Measurements from ENCODE around the gene THSD4. TPM values are rescaled to one million over a fixed set of nuclear protein-coding genes. Genes with fewer than 3 reads are reported as not detected.
"Not testable (repeated sequence)": the region's sequence is repeated elsewhere in the genome, so short reads cannot be mapped to it uniquely, and the experiment has no call there.

THSD4 gene
- total and polyA plus RNA-seq, 7 donors = 1.4 to 7.8 (median 2.2) TPM

DNA sequence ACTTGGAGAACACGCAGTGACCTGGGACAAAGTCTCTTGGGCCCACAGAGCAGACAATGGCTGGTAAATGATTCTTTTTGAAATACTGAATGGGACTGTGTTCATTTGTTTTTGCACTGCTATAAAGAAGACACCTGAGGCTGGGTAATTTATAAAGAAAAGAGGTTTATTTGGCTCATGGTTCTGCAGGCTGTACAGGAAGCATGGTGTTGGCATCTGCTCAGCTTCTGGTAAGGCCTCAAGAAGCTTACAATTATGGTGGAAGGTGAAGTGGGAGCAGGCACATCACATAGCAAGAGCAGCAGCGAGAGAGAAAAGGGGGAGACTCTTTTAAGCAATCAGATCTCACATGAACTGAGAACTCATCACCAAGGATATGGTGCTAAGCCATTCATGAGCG, 321.6 kb downstream of the THSD4 start:
- no peaks in the 10 kb centered on the region for H3K9me3 ChIP-seq
- 81 to 90% methylated on average over 3 of the region's 3 CpGs for WGBS, 2 donors
- no peak overlapping the region for H3K4me3 ChIP-seq
- H3K27me3 ChIP-seq = no peaks in the 10 kb centered on the region
- no peaks in the 10 kb centered on the region for H3K36me3 ChIP-seq
- H3K27ac ChIP-seq = no peak overlapping the region
- no peak for DNase-seq
- intact Hi-C loops (cut with DNase I) = no loop called here
- TF ChIP-seq EP300 (IDR thresholded peaks at IDR 0.05) (no peak), POLR2A (IDR thresholded peaks at IDR 0.05) (no peak), POLR2AphosphoS5 (IDR thresholded peaks at IDR 0.05) (no peak)
- TF ChIP-seq, protein P1, sequence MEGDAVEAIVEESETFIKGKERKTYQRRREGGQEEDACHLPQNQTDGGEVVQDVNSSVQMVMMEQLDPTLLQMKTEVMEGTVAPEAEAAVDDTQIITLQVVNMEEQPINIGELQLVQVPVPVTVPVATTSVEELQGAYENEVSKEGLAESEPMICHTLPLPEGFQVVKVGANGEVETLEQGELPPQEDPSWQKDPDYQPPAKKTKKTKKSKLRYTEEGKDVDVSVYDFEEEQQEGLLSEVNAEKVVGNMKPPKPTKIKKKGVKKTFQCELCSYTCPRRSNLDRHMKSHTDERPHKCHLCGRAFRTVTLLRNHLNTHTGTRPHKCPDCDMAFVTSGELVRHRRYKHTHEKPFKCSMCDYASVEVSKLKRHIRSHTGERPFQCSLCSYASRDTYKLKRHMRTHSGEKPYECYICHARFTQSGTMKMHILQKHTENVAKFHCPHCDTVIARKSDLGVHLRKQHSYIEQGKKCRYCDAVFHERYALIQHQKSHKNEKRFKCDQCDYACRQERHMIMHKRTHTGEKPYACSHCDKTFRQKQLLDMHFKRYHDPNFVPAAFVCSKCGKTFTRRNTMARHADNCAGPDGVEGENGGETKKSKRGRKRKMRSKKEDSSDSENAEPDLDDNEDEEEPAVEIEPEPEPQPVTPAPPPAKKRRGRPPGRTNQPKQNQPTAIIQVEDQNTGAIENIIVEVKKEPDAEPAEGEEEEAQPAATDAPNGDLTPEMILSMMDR (IDR thresholded peaks at IDR 0.05) = no peak
- no peaks in the 10 kb centered on the region for H3K4me1 ChIP-seq

DNA sequence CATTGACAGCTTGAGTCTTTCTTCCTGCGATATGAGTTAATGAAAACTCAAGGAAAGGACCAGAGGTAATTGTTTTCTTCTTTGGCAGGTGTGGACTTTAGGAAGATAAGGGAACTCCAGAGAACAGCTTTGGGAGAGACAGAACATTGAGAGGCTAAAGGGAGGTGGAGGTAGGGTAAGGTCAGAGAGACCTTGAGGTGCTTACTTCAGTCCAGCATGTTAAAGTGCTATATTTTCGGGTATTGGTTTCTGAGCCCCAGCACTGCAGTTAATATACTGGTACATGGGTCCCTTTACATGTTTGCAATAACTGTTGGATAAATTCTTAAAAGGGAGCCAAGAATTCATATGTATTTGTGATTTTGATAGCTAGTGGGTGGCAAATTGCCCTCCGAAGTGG, 322.1 kb downstream of the THSD4 start:
- no peak for DNase-seq
- Histone ChIP-seq H3K9me3 (no peaks in the 10 kb centered on the region), H3K4me3 (no peak overlapping the region), H3K36me3 (no peaks in the 10 kb centered on the region), H3K27me3 (no peaks in the 10 kb centered on the region), H3K4me1 (no peaks in the 10 kb centered on the region), H3K27ac (no peak overlapping the region)
- TF ChIP-seq POLR2AphosphoS5 (IDR thresholded peaks at IDR 0.05) = no peak
- no peak for TF ChIP-seq EP300 (IDR thresholded peaks at IDR 0.05)
- no peak for TF ChIP-seq POLR2A (IDR thresholded peaks at IDR 0.05)
- intact Hi-C loops (cut with DNase I) = no loop called here
- WGBS, 2 donors = 64 to 66% methylated on average over 3 of the region's 3 CpGs

DNA sequence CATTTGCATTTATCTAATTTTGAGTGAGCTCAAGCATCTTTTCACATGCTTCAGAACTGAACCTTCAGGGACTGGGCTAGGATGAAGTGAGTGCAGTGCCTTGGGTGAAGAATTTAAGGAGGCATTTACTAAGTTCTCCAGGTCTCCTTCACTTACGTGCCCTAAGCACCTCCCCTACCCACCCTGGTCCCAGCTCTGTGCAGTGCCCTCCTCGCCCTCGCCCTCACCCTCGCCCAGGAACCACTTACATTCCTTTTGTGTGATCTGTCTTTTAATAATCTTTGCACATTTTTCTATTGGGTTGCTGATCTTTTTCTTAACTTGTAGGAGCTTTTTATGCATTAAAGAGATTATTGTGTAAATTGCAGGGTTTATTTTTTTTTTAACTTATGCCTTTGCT, 322.6 kb downstream of the THSD4 start:
- Histone ChIP-seq H3K4me1 (no peaks in the 10 kb centered on the region), H3K36me3 (no peaks in the 10 kb centered on the region), H3K27me3 (no peaks in the 10 kb centered on the region), H3K27ac (no peak overlapping the region), H3K4me3 (no peak overlapping the region), H3K9me3 (no peaks in the 10 kb centered on the region)
- intact Hi-C loops (cut with DNase I) = no loop called here
- WGBS, 2 donors = 85 to 91% methylated on average over 4 of the region's 4 CpGs
- DNase-seq = no peak
- no peak for TF ChIP-seq EP300 (IDR thresholded peaks at IDR 0.05)
- TF ChIP-seq, protein P1 (IDR thresholded peaks at IDR 0.05) = no peak
- TF ChIP-seq POLR2A (IDR thresholded peaks at IDR 0.05) = no peak
- no peak for TF ChIP-seq POLR2AphosphoS5 (IDR thresholded peaks at IDR 0.05)

DNA sequence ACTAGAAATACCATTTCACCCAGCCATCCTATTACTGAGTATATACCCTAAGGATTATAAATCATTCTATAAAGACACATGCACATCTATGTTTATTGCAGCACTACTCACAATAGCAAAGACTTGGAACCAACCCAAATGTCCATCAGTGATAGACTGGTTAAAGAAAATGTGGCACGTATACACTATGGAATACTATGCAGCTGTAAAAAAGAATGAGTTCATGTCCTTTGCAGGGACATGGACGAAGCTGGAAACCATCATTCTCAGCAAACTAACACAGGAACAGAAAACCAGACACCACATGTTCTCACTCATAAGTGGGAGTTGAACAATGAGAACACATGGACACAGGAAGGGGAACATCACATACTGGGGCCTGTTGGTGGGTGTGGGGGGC, 324.2 kb downstream of the THSD4 start:
- not testable (repeated sequence) for H3K27me3 ChIP-seq, H3K4me3 ChIP-seq, H3K4me1 ChIP-seq, H3K27ac ChIP-seq, H3K9me3 ChIP-seq, H3K36me3 ChIP-seq, DNase-seq
- 76 to 90% methylated on average over 2 of the region's 2 CpGs for WGBS, 2 donors
- intact Hi-C loops (cut with DNase I) = loop anchor here (1.0 kb wide), 1 partner anchor 324 kb away; the partner anchor contains the start of gene THSD4

- no peak for DNase-seq
- Histone ChIP-seq H3K4me3 (no peak overlapping the region), H3K27me3 (no peaks in the 10 kb centered on the region), H3K27ac (no peak overlapping the region), H3K36me3 (no peaks in the 10 kb centered on the region), H3K4me1 (no peaks in the 10 kb centered on the region), H3K9me3 (no peaks in the 10 kb centered on the region)
- TF ChIP-seq POLR2AphosphoS5 (IDR thresholded peaks at IDR 0.05) = no peak
- TF ChIP-seq, protein P1 (IDR thresholded peaks at IDR 0.05) = peak; percentile 36 to 64 (median 60)
- intact Hi-C loops (cut with DNase I) = loop anchor here (5.0 kb wide), 1 partner anchor 548 kb away; the partner anchor contains the start of genes LRRC49 and THAP10
- WGBS, 2 donors = 0 to 1% methylated on average over 3 of the region's 3 CpGs
Observed at GRCh38 chr15:71440489-71441110, 325.3 kb downstream of the THSD4 start.

GRCh38 chr15:71443538-71443937, 328.3 kb downstream of the THSD4 start:
- TF ChIP-seq, protein P1 (IDR thresholded peaks at IDR 0.05) = peak; percentile 35 to 90 (median 82)
- TF ChIP-seq EP300 (IDR thresholded peaks at IDR 0.05) = no peak
- Histone ChIP-seq H3K4me3 (no peak overlapping the region), H3K27me3 (no peaks in the 10 kb centered on the region), H3K27ac (no peak overlapping the region), H3K9me3 (no peaks in the 10 kb centered on the region), H3K4me1 (no peaks in the 10 kb centered on the region), H3K36me3 (no peaks in the 10 kb centered on the region)
- 11 to 22% methylated on average over 4 of the region's 4 CpGs for WGBS, 2 donors
- intact Hi-C loops (cut with DNase I) = loop anchor here (5.0 kb wide), 1 partner anchor 551 kb away; the partner anchor contains the start of genes LRRC49 and THAP10
- DNase-seq = no peak

Data from sigmoid colon (tissue), 7 donors.